ENCODE results near the gene GNS.
"Not testable (repeated sequence)": the region's sequence is repeated elsewhere in the genome, so short reads cannot be mapped to it uniquely, and the experiment has no call there.

GNS gene

DNA sequence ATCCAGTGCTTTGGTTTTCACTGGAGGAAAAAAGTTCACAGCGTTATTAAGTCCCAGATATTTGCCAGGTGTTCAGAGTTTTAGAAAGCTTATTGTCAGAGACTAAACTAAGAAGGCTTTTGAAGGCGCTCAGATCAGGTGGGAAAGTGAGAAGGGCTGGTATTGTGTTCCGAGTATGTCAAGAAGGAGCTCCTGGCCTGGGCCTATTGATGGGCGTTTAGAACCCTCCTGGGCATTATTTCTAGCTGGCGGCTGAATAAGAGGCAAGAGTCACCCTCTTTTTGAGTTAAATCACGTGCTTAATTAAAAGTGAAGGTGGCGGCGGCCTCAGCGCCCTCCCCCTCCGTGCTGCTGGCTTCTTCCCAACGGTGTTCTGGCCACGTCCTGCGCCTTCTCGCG lies 20.9 kb upstream of the GNS start:
- DNase-seq (ENCODE audit: low read depth in 2 of 2): no peak

DNA sequence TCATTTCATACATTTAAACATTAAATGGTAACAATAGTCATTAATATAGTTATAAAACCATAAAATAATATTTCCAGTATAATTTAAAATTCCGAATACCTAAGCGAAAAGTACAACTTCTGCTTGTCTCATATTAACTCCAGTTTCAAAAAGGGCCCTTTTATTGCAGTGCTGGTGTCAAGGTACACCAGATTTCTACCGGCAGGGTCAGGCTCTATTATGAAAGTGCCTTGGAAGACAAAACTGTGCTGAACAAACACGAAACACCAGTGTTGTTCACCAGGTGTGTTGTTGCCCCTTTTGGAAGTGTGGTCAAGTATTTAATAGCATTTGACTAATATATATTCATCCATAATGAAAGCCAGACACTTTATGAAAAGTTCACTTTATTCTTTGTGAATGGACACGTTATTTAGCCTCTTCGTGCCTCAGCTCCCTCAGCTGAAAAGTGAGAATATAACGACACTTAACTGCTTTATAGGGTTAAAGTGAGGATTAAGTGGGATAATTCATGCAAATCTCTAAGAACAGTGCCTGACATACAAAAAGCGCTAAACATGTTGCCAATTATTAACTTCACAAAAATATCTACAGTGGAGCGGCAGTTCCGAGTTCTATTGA lies 20.3 kb upstream of the GNS start:
- no peak for DNase-seq (ENCODE audit: low read depth in 2 of 2)

DNA sequence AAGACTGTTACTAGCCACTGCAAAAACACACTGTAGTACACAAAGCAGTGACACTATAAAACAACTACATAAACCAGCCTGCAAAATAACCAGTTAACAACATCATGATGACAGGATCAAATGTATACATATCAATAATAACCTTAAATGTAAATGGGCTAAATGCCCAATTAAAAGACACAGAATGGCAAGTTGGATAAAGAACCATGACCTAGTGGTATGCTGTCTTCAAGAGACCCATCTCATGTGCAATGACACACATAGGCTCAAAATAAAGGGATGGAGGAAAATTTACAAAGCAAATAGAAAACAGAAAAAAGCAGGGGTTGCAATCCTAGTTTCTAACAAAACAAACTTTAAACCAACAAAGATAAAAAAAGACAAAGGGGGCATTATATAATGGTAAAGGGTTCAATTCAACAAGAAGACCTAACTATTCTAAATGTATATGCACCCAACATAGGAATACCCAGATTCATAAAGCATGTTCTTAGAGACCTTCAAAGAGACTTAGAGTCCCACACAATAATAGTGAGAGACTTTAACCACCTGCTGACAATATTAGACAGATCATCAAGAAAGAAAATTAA lies 16.0 kb upstream of the GNS start:
- DNase-seq (ENCODE audit: low read depth in 2 of 2): not testable (repeated sequence)

DNA sequence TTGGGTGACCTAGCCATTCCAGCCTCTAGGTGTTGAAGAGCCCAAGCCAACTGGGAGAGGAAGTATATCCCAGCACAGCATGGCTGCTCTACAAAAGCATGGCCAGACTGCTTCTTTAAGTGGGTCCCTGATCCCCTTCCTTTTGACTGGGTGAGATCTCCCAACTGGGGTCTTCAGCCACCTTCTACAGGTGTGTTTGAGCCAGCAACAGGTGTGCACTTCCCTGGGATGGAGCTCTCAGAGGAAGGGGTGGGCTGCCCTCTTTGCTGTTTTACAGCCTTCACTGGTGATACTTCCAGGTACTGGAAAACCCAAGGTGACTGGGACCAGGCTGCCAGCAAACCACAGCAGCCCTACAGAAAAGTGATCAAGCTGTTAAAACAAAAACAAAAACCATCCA lies 14.2 kb upstream of the GNS start:
- no peak for DNase-seq (ENCODE audit: low read depth in 2 of 2)

DNA sequence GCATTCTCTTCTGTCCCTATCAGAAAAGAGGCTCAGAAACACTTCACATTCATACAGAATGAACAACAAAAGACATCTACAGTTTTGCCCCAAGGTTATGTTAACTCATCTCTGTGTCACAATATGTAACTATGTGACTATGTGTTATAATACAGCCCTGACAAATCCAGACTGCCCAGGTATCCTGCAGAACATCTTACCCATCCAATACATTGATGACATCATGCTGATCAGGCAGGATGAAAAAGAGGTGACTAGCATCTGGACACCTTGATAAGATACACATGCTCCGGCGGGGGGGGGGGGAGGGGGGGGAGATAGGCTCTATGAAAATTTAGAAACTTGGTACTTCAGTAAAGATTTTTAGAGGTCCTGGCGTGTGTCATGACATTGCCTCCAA lies 8.3 kb upstream of the GNS start:
- DNase-seq (ENCODE audit: low read depth in 2 of 2): no peak

DNA sequence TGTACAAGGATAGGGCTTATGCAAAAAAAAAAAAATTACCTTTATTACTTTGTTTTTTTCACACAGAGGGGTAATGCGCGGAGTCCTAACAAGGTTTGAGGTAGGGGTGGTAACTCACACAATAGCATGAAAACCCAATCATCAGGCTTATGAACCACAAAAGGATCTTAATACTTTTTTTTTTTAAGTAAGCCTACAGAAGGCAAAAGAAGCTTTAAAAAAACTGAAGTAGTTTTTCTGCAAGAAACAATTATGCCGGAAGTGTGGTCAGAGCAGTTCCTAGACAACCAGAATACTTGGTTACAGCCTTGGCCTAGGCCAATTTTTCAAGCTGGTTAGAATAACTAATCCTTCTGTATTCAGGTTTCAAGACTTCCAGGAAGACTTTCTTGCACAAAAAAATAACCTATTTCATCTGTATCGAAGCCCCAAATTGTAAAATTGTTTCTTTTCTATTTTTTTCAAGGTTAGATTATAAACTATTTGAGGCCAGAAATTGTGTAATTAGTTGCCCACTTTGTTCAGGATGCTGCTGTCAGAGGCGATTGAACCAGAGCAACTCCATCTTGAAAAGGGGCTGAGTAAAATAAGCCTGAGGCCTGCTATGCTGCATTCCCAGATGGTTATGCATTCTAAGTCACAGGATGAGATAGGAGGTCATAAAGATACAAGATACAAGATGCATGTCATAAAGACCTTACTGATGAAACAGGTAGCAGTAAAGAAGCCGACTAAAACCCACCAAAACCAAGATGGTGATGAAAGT lies 1.8 kb upstream of the GNS start:
- no peak for DNase-seq (ENCODE audit: low read depth in 2 of 2)

DNA sequence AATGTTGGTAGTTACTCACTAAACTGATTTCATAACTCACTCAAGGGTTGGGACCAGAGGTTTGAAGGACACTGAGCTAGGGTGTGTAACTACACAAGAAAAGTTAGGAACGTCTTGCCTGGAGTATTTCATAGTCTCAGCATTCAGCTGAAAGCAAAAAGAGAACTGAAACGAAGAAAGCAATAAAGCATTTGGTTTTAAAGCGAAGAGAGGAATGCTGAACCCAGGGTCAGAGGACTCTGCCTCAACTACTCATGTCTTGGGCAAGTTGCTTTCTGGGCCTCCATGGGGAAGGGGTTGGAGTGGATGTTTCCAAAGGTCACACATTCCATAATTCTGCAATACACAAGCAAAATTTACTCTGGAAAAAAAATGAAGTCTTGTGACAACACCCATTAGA lies 1.4 kb downstream of the GNS start:
- DNase-seq (ENCODE audit: low read depth in 2 of 2): no peak

DNA sequence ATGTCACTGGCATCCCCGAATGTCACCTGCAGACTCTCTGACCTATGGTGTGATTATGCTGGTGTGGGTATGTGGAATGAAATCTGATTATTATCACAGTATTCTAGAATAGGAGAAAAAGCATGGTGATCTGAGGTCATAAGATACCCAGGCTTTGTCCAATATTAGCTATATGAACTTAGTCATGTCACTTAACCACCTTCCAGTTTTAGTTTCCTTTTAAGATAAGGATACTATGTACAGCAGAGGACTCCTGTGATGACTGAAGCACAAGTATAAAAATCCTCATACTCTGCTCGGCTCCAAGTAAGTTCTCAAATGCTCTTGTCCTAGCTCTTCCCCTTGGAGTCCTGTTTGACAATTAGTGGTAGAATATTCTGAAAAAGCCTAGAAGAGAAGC lies 2.8 kb downstream of the GNS start:
- no peak for DNase-seq (ENCODE audit: low read depth in 2 of 2)

DNA sequence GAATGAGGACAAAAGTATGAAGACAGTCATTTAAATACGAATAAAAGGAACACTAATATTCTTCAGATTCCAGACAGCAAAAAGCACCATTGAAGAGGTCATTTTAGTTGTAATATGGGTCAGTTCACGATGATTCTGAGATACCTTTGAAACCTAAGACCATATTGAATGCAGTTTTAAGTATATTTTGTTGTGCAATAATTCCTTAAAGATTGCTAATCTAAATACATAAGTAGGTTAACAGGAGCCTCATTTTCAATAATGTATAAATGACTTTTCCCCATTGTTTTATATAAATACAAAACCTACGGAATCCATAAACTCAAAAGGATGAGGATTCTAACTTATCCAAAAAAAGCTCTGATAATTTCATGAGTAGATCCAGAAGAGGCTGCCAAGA lies 5.8 kb downstream of the GNS start:
- DNase-seq (ENCODE audit: low read depth in 2 of 2): no peak

DNA sequence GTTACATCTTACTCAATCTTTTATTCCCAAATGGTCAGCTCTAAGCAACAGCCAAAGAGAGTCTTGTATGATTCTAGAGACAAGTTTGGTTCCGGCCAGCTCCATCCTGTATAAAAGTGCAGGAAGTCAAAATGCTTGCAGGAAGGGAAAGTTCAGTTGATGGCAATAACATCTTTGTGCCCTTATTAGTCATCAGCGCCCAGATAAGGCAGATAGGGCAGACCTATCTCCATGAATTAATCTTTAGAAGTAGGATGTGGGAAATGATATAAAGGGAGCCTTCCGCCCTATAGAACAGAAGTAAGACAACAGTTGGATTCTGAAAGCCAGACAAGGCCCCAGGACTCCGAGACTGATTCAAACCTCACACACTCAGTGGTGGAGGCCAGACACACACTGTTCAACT lies 6.4 kb downstream of the GNS start:
- DNase-seq (ENCODE audit: low read depth in 2 of 2): no peak

DNA sequence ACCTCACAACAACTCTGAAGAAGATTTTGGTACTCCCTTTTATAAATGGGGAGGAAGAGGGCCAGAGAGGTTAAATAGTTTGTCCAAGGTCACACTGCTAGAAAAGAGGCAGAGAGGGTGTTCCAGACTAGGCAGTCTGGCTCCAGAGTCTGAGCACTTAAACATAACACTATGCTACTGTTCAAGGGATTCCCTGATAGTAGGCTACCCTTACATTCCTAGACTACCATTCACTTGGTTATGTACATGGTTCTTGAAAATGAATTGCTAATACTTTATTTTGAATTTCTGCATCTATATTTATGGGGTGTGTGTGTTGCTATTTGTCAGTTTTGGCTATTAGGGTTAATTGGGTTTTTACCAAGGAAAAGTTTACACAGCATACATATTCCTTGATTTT lies 7.2 kb downstream of the GNS start:
- DNase-seq (ENCODE audit: low read depth in 2 of 2): no peak

DNA sequence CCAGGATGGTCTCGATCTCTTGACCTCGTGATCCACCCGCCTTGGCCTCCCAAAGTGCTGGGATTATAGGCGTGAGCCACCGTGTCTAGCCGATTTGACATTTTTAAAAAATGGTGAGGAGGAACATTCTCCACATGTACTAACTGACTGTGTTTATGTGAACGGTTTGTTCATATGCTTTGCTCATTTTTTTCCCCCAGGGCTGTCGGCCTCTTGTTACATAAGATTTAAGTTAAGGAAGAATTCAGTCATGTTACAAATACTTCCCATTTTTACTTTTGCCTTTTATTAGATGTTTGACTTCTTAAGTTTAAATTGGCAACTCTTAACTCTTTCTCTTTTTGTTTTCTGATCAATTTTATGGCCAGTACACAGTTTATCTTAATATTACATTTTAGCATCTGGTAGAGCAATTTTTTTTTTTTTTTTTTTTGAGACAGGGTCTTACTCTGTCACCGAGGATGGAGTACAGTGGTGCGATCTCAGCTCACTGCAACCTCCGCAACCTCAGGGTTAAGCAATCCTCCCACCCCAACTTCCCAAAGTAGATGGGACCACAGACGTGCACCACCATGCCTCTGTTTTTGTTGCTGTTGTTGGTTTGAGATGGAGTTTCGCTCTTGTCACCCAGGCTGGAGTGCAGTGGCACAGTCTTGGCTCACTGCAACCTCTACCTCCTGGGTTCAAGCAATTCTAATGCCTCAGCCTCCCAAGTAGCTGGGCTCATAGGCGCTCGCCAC lies 9.6 kb downstream of the GNS start:
- no peak for DNase-seq (ENCODE audit: low read depth in 2 of 2)

DNA sequence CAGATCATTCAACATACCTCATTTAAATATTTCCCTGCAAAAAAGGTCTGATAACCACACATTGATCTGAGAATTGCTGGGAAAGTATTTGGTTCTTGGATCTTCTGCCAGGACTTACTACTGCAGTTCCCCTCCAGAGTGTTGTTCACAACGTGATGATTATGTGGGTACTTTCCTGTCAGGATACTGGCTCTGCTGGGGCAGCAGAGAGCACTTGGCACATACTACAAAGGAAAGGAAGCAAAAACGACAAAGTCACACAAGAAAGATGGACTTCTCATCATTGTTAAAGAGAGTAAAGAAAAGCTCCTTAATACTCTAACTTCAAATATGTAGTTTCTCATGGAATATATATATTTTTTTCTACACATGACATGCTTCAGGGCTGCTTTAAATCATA lies 11.5 kb downstream of the GNS start:
- no peak for DNase-seq (ENCODE audit: low read depth in 2 of 2)

DNA sequence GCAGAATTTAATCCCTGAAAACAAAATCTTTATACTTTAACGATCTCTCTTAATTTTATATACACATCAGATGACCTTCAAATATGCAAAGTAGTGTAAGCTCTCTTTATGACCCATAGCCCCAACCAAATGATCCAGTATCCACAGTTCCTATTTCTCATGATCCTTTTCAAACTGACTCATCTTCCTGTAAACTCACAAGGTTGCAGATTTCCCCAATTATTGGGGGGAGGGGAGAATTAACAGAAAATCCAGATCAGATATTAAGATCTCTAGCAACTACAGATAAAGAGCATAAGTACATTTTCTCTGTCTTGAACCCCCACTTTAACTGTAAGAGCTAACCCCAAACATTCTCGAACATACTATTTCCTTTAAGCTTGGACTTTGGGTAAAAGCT lies 12.5 kb downstream of the GNS start:
- no peak for DNase-seq (ENCODE audit: low read depth in 2 of 2)

DNA sequence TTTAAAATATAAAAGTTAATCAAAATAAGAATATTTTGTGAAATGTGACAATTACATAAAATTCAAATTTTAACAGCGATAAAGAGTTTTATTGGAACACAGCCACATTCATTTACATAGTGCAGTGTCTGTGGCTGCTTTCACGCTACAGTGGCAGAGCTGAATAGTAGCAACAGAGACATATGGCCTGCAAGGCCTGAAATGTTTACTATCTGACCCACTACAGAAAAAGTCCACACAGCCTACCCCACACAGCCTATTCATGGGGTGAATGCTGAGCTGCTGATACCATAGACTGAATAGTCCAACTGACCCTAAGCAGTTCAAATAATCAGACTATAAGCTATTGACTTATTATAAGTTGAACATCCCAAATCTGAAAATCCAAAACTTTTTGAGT lies 13.2 kb downstream of the GNS start:
- no peak for DNase-seq (ENCODE audit: low read depth in 2 of 2)

DNA sequence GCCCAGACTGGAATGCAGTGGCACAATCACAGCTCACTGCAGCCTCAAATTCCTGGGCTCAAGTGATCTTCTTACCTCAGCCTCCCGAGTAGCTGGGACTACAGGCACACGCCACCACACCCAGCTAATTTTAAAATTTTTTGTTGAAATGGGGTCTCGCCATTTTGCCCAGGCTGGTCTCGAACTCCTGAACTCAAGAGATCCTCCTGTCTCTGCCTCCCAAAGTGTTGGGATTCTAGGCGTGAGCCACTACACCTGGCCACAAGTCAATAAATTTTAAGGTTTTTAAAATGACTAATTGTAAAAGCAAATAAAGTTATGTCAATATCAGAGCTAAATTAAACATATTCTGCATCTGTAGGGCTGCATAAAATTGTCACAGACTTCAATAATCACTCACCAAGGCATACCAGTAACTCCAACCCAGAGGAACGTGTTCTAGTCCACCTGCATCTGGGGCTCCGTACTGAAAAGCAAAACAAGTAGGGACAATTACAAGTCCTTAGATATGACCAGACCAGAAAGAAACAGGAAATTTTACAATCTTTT lies 13.9 kb downstream of the GNS start:
- DNase-seq (ENCODE audit: low read depth in 2 of 2): no peak

DNA sequence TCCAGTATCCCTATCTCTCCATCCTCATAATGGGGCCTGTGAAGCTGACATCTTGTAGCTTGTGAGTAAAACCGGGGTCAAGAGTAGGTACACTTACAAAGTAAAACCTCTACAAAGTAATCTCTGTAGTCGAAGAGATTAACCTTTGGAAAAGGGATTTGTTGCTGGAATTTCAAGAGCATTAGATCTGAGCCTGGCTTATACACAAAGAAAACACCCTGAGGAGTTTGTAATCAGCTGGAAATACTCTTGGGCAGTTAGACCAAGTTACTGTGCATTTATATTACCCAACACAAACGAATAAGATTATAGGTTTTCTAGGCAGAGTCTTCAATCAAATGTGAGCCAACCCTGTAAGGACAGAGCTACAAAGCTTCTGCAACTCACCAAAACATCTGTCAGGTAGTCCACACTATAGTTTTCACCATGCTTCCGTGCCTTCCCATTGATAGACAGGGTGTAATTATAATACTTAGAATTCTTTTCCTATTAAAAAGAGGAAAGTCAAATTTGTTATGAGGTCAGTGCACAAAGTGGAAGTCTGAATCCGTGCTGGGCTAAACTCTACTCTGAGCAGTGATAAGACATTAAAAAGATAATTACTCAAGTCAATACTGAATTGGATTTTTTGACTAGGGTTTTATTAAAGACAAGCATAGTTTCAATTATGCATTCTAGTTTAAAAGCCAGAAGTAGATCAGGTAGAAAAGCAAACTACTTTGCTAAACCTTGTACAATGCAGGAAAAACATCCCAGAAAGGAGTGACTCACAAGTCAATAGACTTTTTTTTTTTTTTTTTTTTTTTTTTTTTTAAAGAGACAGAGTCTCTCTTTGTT lies 14.6 kb downstream of the GNS start:
- no peak for DNase-seq (ENCODE audit: low read depth in 2 of 2)

DNA sequence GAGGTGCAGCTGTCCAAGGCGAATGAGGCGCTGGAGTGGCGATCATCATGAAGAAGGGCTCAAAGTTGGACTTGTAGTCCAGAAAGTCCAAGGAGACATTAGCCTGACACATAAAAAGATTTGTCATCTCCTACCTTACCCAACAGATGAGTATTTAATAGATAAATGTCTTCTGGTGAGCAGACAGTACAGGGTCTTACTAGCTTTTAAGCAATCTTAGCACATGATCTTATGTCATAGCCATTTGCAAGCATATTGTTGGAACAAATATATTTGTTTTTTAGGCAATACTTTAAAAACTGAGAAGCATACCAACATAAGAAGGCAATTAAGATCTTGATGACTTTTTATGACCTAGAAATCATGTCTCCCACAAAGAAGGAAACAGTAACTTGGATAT lies 16.0 kb downstream of the GNS start:
- DNase-seq (ENCODE audit: low read depth in 2 of 2): no peak

DNA sequence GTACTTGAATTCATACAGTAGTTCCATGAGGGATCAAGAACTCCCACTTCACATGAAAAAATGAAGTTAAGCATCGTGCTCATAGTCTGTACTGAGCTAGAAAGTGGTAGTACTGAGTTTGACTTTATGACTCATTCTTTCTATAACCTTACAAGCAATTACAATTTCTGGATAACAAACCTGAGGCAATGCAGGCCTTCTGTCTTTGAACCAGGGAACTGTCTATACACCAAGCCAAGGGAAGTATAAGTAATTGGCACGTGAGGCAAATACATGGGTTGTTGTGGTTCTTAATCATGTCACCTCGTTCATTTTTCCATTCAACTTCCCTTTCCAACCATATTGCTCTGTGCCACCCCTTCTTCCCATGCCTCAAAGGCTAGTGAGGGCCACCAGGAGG lies 16.8 kb downstream of the GNS start:
- DNase-seq (ENCODE audit: low read depth in 2 of 2): no peak

DNA sequence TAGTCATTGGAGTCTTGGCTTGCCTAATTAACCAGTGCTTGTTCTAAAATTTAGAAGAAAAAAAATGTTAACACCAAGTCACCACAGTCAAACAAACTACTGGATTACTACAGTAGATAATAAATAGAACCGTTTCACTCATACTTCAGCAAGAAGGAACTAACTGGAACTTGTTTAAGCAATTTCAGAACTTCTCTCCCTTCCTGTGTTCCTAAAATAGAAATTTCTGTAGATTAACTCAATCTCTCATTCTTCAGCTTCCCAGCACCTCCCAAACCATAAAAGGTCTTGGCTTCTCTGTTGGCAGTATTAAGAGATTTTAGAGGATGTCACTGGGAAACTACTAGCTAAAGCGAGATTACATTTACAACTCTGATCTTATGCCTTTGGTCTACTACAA lies 18.6 kb downstream of the GNS start:
- no peak for DNase-seq (ENCODE audit: low read depth in 2 of 2)

DNA sequence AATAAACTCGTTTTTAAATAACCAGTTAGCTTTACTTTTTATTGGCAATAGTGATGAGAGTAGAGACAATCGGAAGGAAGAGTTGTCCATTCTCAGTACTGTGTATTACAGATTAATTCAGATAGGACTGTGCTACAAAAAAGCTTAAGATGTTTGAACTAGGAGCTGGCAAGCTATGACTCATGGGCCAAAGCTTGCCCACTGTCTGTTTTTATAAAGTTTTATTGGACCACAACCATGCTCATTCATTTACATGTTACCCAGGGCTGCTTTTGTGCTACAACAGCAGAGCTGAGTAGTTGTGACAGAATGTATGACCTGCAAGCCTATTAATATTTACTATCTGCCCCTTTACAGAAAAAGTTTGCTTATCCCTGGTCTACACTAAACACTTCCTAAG lies 19.4 kb downstream of the GNS start:
- DNase-seq (ENCODE audit: low read depth in 2 of 2): no peak

DNA sequence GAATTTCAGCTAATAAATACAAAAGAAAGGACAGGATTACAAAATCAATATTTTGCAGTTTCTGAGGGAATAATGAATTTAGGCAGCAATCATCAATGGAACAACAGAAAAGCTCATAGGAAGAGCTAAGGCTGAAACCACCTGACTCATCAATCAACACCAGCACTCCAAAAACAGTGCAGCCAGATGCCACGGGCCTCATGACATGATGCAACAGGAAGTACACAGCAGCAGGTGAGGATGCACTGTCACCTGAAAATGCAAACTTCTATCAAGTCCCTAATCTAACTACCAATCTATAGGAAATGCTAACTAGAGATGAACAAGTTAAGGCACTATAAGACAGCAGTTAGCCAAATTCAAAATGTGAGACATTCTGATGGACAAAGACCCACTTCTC lies 21.7 kb downstream of the GNS start:
- no peak for DNase-seq (ENCODE audit: low read depth in 2 of 2)
